GM19468 (cell line): ENCODE data around the gene SLC5A11.
A peak's percentile ranks its signal among the peaks of the same experiment; 100 is the strongest.
"Not testable (repeated sequence)": the region's sequence is repeated elsewhere in the genome, so short reads cannot be mapped to it uniquely, and the experiment has no call there.

Source experiments
- ATAC-seq: cut with Tn5 transposase; IDR thresholded peaks from one replicate; pipeline ENCODE4 v1.9.1; 2021; ENCODE audit warnings: mild to moderate bottlenecking, moderate library complexity, moderate number of reproducible peaks; ENCODE audit not compliant: unreplicated experiment; ENCODE audit errors: extremely low read depth

Gene SLC5A11

GRCh38 chr16:24854607-24855171, 8.9 kb downstream of the SLC5A11 start:
- ATAC-seq = no peak

- no peak for ATAC-seq
Observed at GRCh38 chr16:24855678-24856077, 9.9 kb downstream of the SLC5A11 start.

GRCh38 chr16:24856871-24857270, 11.1 kb downstream of the SLC5A11 start:
- not testable (repeated sequence) for ATAC-seq

- no peak for ATAC-seq
Observed at GRCh38 chr16:24858219-24859041, 12.7 kb downstream of the SLC5A11 start.

- no peak for ATAC-seq
Observed at GRCh38 chr16:24861461-24861860, 15.7 kb downstream of the SLC5A11 start.

- ATAC-seq = no peak
Observed at GRCh38 chr16:24863582-24864437, 18.0 kb downstream of the SLC5A11 start.

GRCh38 chr16:24869033-24869432, 23.3 kb downstream of the SLC5A11 start:
- ATAC-seq = no peak

GRCh38 chr16:24871891-24872290, 26.1 kb downstream of the SLC5A11 start:
- ATAC-seq = no peak

- no peak for ATAC-seq
Observed at GRCh38 chr16:24873028-24873427, 27.3 kb downstream of the SLC5A11 start.

- no peak for ATAC-seq
Observed at GRCh38 chr16:24875466-24875865, 29.7 kb downstream of the SLC5A11 start.

GRCh38 chr16:24876231-24876630, 30.5 kb downstream of the SLC5A11 start:
- no peak for ATAC-seq

GRCh38 chr16:24879684-24880083, 33.9 kb downstream of the SLC5A11 start:
- ATAC-seq = no peak

- no peak for ATAC-seq
Observed at GRCh38 chr16:24883714-24884151, 38.0 kb downstream of the SLC5A11 start.

- no peak for ATAC-seq
Observed at GRCh38 chr16:24887472-24887871, 41.7 kb downstream of the SLC5A11 start.

- ATAC-seq = no peak
Observed at GRCh38 chr16:24890746-24891145, 45.0 kb downstream of the SLC5A11 start.

GRCh38 chr16:24896439-24896838, 50.7 kb downstream of the SLC5A11 start:
- peak; percentile 77 for ATAC-seq

- not testable (repeated sequence) for ATAC-seq
Observed at GRCh38 chr16:24897522-24897921, 51.8 kb downstream of the SLC5A11 start.

- no peak for ATAC-seq
Observed at GRCh38 chr16:24900230-24900629, 54.5 kb downstream of the SLC5A11 start.

- ATAC-seq = no peak
Observed at GRCh38 chr16:24906199-24906808, 60.5 kb downstream of the SLC5A11 start.

- ATAC-seq = no peak
Observed at GRCh38 chr16:24906901-24907300, 61.1 kb downstream of the SLC5A11 start.
